HepG2 (cell line): ENCODE data around the gene TSSK2.
"Not testable (repeated sequence)": the region's sequence is repeated elsewhere in the genome, so short reads cannot be mapped to it uniquely, and the experiment has no call there.

Source experiments
- CHD2 ChIP-seq: IDR thresholded peaks from 2 replicates; pipeline ENCODE4 v1.6.1; 2011; ENCODE audit warnings: low read depth, low read length, improper control_type of control experiment
- HNF1A ChIP-seq, 2 experiments: sonication (generic) in 1 of 2; formaldehyde crosslinking in 1 of 2; IDR thresholded peaks; 2 replicates each; pipeline versions ENCODE4 v1.4.0 to v1.6.1; 2016 to 2020; ENCODE audit warnings: borderline replicate concordance in 1 of 2, low read depth in 1 of 2, mild to moderate bottlenecking in 1 of 2, missing genetic modification reagents in 1 of 2
- MED13 ChIP-seq: sonication (generic); formaldehyde crosslinking; IDR thresholded peaks from 2 replicates; pipeline ENCODE4 v1.5.0; 2020; ENCODE audit warnings: missing genetic modification reagents
- ZNF232 ChIP-seq: sonication (generic); formaldehyde crosslinking; IDR thresholded peaks from 2 replicates; pipeline ENCODE4 v1.4.0; 2020; ENCODE audit warnings: missing genetic modification reagents, borderline replicate concordance
- TF ChIP-seq, protein P1 (sequence below): sonication (generic); formaldehyde crosslinking; IDR thresholded peaks from 2 replicates; pipeline ENCODE4 v1.4.0; 2020; ENCODE audit warnings: missing genetic modification reagents

DNA sequence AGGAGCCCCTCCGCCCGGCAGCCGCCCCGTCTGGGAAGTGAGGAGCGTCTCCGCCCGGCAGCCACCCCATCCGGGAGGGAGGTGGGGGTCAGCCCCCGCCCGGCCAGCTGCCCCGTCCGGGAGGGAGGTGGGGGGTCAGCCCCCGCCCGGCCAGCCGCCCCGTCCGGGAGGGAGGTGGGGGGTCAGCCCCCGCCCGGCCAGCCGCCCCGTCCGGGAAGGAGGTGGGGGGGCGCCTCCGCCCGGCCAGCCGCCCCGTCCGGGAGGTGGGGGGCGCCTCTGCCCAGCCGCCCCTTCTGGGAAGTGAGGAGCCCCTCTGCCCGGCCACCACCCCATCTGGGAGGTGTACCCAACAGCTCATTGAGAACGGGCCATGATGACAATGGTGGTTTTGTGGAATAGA is 46.5 kb upstream of the TSSK2 start:
- TF ChIP-seq MED13 (CRISPR knock-in tag); ZNF232 (CRISPR knock-in tag); CHD2; HNF1A (IDR thresholded peaks at IDR 0.05; ENCODE audit: low read depth); HNF1A (CRISPR knock-in tag; IDR thresholded peaks at IDR 0.05; ENCODE audit: borderline replicate concordance): not testable (repeated sequence)
- TF ChIP-seq, protein P1, sequence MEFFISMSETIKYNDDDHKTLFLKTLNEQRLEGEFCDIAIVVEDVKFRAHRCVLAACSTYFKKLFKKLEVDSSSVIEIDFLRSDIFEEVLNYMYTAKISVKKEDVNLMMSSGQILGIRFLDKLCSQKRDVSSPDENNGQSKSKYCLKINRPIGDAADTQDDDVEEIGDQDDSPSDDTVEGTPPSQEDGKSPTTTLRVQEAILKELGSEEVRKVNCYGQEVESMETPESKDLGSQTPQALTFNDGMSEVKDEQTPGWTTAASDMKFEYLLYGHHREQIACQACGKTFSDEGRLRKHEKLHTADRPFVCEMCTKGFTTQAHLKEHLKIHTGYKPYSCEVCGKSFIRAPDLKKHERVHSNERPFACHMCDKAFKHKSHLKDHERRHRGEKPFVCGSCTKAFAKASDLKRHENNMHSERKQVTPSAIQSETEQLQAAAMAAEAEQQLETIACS: not testable (repeated sequence)
